Naive thymus-derived CD4-positive, alpha-beta T cell (primary cell): ENCODE results near the gene SH3RF3. TPM values are rescaled to one million over a fixed set of nuclear protein-coding genes. Genes with fewer than 3 reads are reported as not detected.

Source experiments
- ATAC-seq: fragments of 150-1000 bp; cut with Tn5 transposase; 2 replicates; pipeline ENCODE4 v1.10.0; 2021; ENCODE audit warnings: mild to moderate bottlenecking, moderate library complexity
- CTCF ChIA-PET: fragments of 350-600 bp; sonication (Branson Sonifier 250); formaldehyde crosslinking; loops from one replicate; lab custom pipeline; 2021; ENCODE audit warnings: antibody characterized with exemption; lab: Charles Lee
- POLR2A ChIA-PET: fragments of 350-600 bp; sonication (Branson Sonifier 250); formaldehyde crosslinking; loops from one replicate; lab custom pipeline; 2021; ENCODE audit warnings: antibody characterized with exemption, inconsistent platforms; lab: Charles Lee
- DNase-seq, 9 donors: peaks; one replicate each; pipeline versions ENCODE4 v3.0.0 to v3.0.0-alpha.2; 2020 to 2022; ENCODE audit warnings: mixed read lengths in 1 of 9
- H3K27ac ChIP-seq: one replicate; pipeline ENCODE4 v1.7.0; 2013; ENCODE audit warnings: mild to moderate bottlenecking, low read depth, low read length, moderate library complexity
- H3K27me3 ChIP-seq, 2 donors: one replicate each; pipeline ENCODE4 v1.7.0; 2013; ENCODE audit warnings: low read length in 2 of 2, mild to moderate bottlenecking in 2 of 2, moderate library complexity in 2 of 2; ENCODE audit not compliant: control insufficient read depth in 2 of 2, insufficient read depth in 2 of 2
- H3K36me3 ChIP-seq, 3 experiments: 1 replicate in 2 of 3; 2 replicates in 1 of 3; pipeline ENCODE4 v1.7.0; 2013; ENCODE audit warnings: low read length in 3 of 3, mild to moderate bottlenecking in 3 of 3, moderate library complexity in 1 of 3; ENCODE audit not compliant: insufficient read depth in 3 of 3, control insufficient read depth in 2 of 3
- H3K4me1 ChIP-seq, 2 donors: one replicate each; pipeline ENCODE4 v1.7.0; 2013; ENCODE audit warnings: low read length in 2 of 2, mild to moderate bottlenecking in 2 of 2, moderate library complexity in 1 of 2; ENCODE audit not compliant: control insufficient read depth in 2 of 2, insufficient read depth in 2 of 2
- H3K4me3 ChIP-seq: 2 replicates; pipeline ENCODE4 v1.7.0; 2013; ENCODE audit warnings: mild to moderate bottlenecking, low read length
- H3K9me3 ChIP-seq, 3 experiments: 1 replicate in 2 of 3; 2 replicates in 1 of 3; pipeline ENCODE4 v1.7.0; 2013; ENCODE audit warnings: low read length in 3 of 3; ENCODE audit not compliant: control insufficient read depth in 2 of 3
- H3K27ac Mint-ChIP-seq, 9 donors: one replicate each; pipeline ENCODE4 v1.8.0; 2020 to 2022; ENCODE audit warnings: mixed read lengths in 9 of 9, mild to moderate bottlenecking in 8 of 9, moderate library complexity in 5 of 9, inconsistent platforms in 2 of 9
- H3K27me3 Mint-ChIP-seq, 5 donors: one replicate each; pipeline ENCODE4 v1.8.0; 2021 to 2022; ENCODE audit warnings: mixed read lengths in 5 of 5, mild to moderate bottlenecking in 1 of 5
- H3K36me3 Mint-ChIP-seq, 5 donors: one replicate each; pipeline ENCODE4 v1.8.0; 2020 to 2022; ENCODE audit warnings: mixed read lengths in 5 of 5, mild to moderate bottlenecking in 3 of 5, inconsistent platforms in 1 of 5
- H3K4me1 Mint-ChIP-seq, 7 donors: one replicate each; pipeline ENCODE4 v1.8.0; 2020 to 2022; ENCODE audit warnings: mixed read lengths in 7 of 7, mild to moderate bottlenecking in 3 of 7, inconsistent platforms in 1 of 7
- H3K4me3 Mint-ChIP-seq, 10 donors: one replicate each; pipeline ENCODE4 v1.8.0; 2020 to 2022; ENCODE audit warnings: mild to moderate bottlenecking in 10 of 10, mixed read lengths in 10 of 10, moderate library complexity in 6 of 10, inconsistent platforms in 2 of 10
- H3K9me3 Mint-ChIP-seq, 11 donors: one replicate each; pipeline ENCODE4 v1.8.0; 2020 to 2022; ENCODE audit warnings: mixed read lengths in 11 of 11, mild to moderate bottlenecking in 4 of 11, inconsistent platforms in 1 of 11, moderate library complexity in 1 of 11
- intact Hi-C, 2 donors: fragments of 100-400 bp; cut with micrococcal nuclease; formaldehyde crosslinking; loops; one replicate each; pipeline ENCODE4 v1.15.1; 2023
- polyA plus RNA-seq, 2 donors: library from polyadenylated mRNA; unstranded; fragments of 300-500 nt; fragmentation: Illumina TruSeq; gene quantifications; one replicate each; pipeline ENCODE4 v1.2.3, GENCODE V29; 2021
- total RNA-seq, 6 experiments: library from RNA in 5 of 6; stranded (reverse) in 5 of 6; gene quantifications; 1 replicate in 5 of 6; 2 replicates in 1 of 6; pipeline ENCODE4 v1.2.3 and lab custom pipeline; 2021 to 2026

SH3RF3 gene
- total and polyA plus RNA-seq, 7 experiments from 2014 or later: 0.19 to 11.5 (median 4.8) TPM

GRCh38 chr2:109178968-109179367 is 50.0 kb downstream of the SH3RF3 start:
- Histone ChIP-seq H3K36me3 (no peaks in the 10 kb centered on the region), H3K27me3 (no peaks in the 10 kb centered on the region), H3K4me3 (no peak overlapping the region), H3K4me1 (peaks cover 0 to 8% of the 10 kb centered on the region in 2 donors), H3K9me3 (peaks cover 0 to 11% (median 0%) of the 10 kb centered on the region in 3 experiments), H3K27ac (no peak overlapping the region)
- peaks cover 4 to 39% (median 16%) of the 10 kb centered on the region in 11 donors for H3K9me3 Mint-ChIP-seq
- no peak overlapping the region for H3K4me3 Mint-ChIP-seq
- peaks cover 0 to 37% (median 27%) of the 10 kb centered on the region in 5 donors for H3K36me3 Mint-ChIP-seq
- CTCF ChIA-PET: no interaction called here
- peak overlapping the region in 1 of 9 donors; percentile 12 for H3K27ac Mint-ChIP-seq
- peaks cover 5 to 38% (median 24%) of the 10 kb centered on the region in 7 donors for H3K4me1 Mint-ChIP-seq
- peaks cover 0 to 41% (median 5%) of the 10 kb centered on the region in 5 donors for H3K27me3 Mint-ChIP-seq
- no peak for ATAC-seq
- intact Hi-C loops: no loop called here
- POLR2A ChIA-PET: interaction anchor here (0.5 kb wide), 1 partner anchor 19 kb away, joined by 3 read pairs; no protein-coding TSS in a partner anchor
- no peak for DNase-seq

DNA sequence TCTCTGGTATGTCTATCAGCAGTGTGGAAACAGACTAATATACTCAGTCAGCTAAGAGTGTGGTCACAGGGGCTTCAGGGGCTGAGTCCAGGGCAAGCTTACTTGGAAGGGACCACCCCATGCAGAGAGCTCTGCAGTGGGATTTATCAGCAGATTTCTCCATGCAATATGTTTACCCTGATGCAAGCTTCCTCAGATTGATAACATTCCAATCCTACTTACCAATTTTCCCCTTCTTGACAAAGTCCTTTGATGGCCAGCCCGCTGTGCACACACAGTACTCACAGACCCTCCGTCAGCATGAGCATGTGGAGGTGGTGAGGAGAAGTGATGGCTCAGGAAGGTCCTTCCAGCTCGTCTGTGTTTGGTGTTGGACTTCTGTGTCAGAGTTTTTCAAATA is 51.8 kb downstream of the SH3RF3 start:
- Mint-ChIP-seq H3K36me3 (peaks cover 0 to 37% (median 27%) of the 10 kb centered on the region in 5 donors), H3K4me1 (peaks cover 0 to 32% (median 29%) of the 10 kb centered on the region in 7 donors), H3K27ac (peak overlapping the region in 1 of 9 donors; percentile 70), H3K4me3 (no peak overlapping the region), H3K27me3 (peaks cover 0 to 39% (median 5%) of the 10 kb centered on the region in 5 donors), H3K9me3 (peaks cover 4 to 39% (median 16%) of the 10 kb centered on the region in 11 donors)
- intact Hi-C loops: no loop called here
- H3K27ac ChIP-seq: no peak overlapping the region
- H3K4me1 ChIP-seq: no peaks in the 10 kb centered on the region
- DNase-seq (no peak), ATAC-seq (no peak)
- peaks cover 0 to 6% (median 0%) of the 10 kb centered on the region in 3 experiments for H3K9me3 ChIP-seq
- CTCF ChIA-PET: no interaction called here
- POLR2A ChIA-PET: interaction anchor here (0.6 kb wide), 1 partner anchor 16 kb away, joined by 3 read pairs; no protein-coding TSS in a partner anchor
- no peaks in the 10 kb centered on the region for H3K36me3 ChIP-seq
- no peaks in the 10 kb centered on the region for H3K27me3 ChIP-seq
- no peak overlapping the region for H3K4me3 ChIP-seq

- H3K27ac Mint-ChIP-seq: no peak overlapping the region
- H3K9me3 Mint-ChIP-seq: peaks cover 4 to 39% (median 16%) of the 10 kb centered on the region in 11 donors
- peaks cover 0 to 31% (median 18%) of the 10 kb centered on the region in 7 donors for H3K4me1 Mint-ChIP-seq
- Histone ChIP-seq H3K27me3 (no peaks in the 10 kb centered on the region), H3K4me3 (no peak overlapping the region), H3K36me3 (no peaks in the 10 kb centered on the region), H3K27ac (no peak overlapping the region), H3K9me3 (peaks cover 0 to 6% (median 0%) of the 10 kb centered on the region in 3 experiments), H3K4me1 (no peaks in the 10 kb centered on the region)
- intact Hi-C loops: no loop called here
- no peak overlapping the region for H3K4me3 Mint-ChIP-seq
- ChIA-PET CTCF (no interaction called here), POLR2A (no interaction called here)
- peaks cover 0 to 27% (median 0%) of the 10 kb centered on the region in 5 donors for H3K27me3 Mint-ChIP-seq
- no peak for DNase-seq
- peaks cover 0 to 37% (median 27%) of the 10 kb centered on the region in 5 donors for H3K36me3 Mint-ChIP-seq
- no peak for ATAC-seq
Measured at GRCh38 chr2:109182426-109182825, 53.4 kb downstream of the SH3RF3 start.

- Mint-ChIP-seq H3K4me3 (no peak overlapping the region), H3K27ac (peak overlapping the region in 1 of 9 donors; percentile 4), H3K9me3 (peaks cover 4 to 31% (median 13%) of the 10 kb centered on the region in 11 donors), H3K4me1 (peaks cover 0 to 23% (median 15%) of the 10 kb centered on the region in 7 donors), H3K27me3 (peaks cover 0 to 24% (median 0%) of the 10 kb centered on the region in 5 donors), H3K36me3 (peaks cover 0 to 33% (median 23%) of the 10 kb centered on the region in 5 donors)
- no peak overlapping the region for H3K4me3 ChIP-seq
- ChIA-PET CTCF (interaction anchor here (1.0 kb wide), 1 partner anchor 25 kb away, joined by 3 read pairs; no protein-coding TSS in a partner anchor), POLR2A (no interaction called here)
- DNase-seq (no peak), ATAC-seq (no peak)
- no peaks in the 10 kb centered on the region for H3K4me1 ChIP-seq
- intact Hi-C loops: no loop called here
- H3K9me3 ChIP-seq: peaks cover 0 to 6% (median 0%) of the 10 kb centered on the region in 3 experiments
- no peaks in the 10 kb centered on the region for H3K36me3 ChIP-seq
- H3K27me3 ChIP-seq: no peaks in the 10 kb centered on the region
- H3K27ac ChIP-seq: no peak overlapping the region
Measured at GRCh38 chr2:109183871-109184270, 54.9 kb downstream of the SH3RF3 start.

DNA sequence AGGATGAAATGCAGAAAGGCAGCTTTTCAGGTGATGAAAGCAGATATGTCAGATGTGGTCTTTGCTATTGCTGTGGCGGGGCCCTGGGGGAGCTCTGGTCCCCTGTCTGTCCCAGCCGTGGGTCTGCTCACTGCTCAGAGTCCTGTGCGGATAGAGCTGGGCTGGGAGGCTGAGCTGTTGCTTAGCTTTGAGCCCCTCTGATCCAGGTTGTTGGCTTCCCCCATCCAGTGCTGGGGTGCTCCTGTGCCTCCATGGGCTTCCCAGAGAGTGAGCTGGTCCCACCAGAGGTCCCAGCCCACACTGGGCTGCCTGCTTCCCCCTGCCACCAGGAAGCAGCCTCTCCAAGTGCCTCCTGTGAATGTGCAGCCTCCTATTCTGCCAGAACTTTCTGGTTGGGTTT is 55.4 kb downstream of the SH3RF3 start:
- H3K27me3 Mint-ChIP-seq: peaks cover 0 to 25% (median 2%) of the 10 kb centered on the region in 5 donors
- H3K27ac Mint-ChIP-seq: no peak overlapping the region
- Histone ChIP-seq H3K4me1 (no peaks in the 10 kb centered on the region), H3K9me3 (peaks cover 0 to 3% (median 0%) of the 10 kb centered on the region in 3 experiments), H3K27ac (no peak overlapping the region), H3K4me3 (no peak overlapping the region), H3K27me3 (no peaks in the 10 kb centered on the region), H3K36me3 (no peaks in the 10 kb centered on the region)
- ChIA-PET CTCF (interaction anchor here (1.0 kb wide), 1 partner anchor 25 kb away, joined by 3 read pairs; no protein-coding TSS in a partner anchor), POLR2A (no interaction called here)
- no peak for DNase-seq
- H3K4me3 Mint-ChIP-seq: no peak overlapping the region
- intact Hi-C loops: no loop called here
- H3K36me3 Mint-ChIP-seq: peaks cover 0 to 28% (median 20%) of the 10 kb centered on the region in 5 donors
- no peak for ATAC-seq
- H3K4me1 Mint-ChIP-seq: peaks cover 0 to 22% (median 15%) of the 10 kb centered on the region in 7 donors
- peaks cover 4 to 26% (median 12%) of the 10 kb centered on the region in 11 donors for H3K9me3 Mint-ChIP-seq

DNA sequence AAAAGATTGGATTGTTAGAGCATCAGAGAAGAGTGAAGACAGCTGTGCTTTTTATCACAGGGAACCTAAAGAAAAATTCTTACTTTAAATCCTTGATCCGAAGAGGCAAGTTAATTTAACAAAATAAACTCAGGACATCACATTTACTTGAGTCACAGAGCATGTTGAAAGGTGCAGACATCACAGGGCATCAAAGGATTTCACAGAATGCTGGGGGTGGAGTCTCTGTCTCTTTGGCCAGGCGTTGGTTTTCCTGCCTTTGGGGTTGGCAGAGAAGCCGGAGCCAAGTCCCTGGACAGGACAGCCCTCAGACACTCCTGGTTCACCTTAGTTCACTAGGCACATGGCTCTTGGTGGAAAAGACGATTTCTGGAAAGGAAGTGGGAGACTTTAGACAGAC is 56.3 kb downstream of the SH3RF3 start:
- POLR2A ChIA-PET: no interaction called here
- CTCF ChIA-PET: no interaction called here
- Histone ChIP-seq H3K27ac (no peak overlapping the region), H3K27me3 (no peaks in the 10 kb centered on the region), H3K9me3 (no peaks in the 10 kb centered on the region), H3K36me3 (no peaks in the 10 kb centered on the region), H3K4me1 (no peaks in the 10 kb centered on the region), H3K4me3 (no peak overlapping the region)
- no peak overlapping the region for H3K4me3 Mint-ChIP-seq
- intact Hi-C loops: no loop called here
- ATAC-seq (no peak), DNase-seq (no peak)
- peaks cover 0 to 25% (median 2%) of the 10 kb centered on the region in 5 donors for H3K27me3 Mint-ChIP-seq
- H3K27ac Mint-ChIP-seq: peak overlapping the region in 1 of 9 donors; percentile 36
- H3K4me1 Mint-ChIP-seq: peaks cover 0 to 27% (median 15%) of the 10 kb centered on the region in 7 donors
- H3K36me3 Mint-ChIP-seq: peaks cover 0 to 18% (median 12%) of the 10 kb centered on the region in 5 donors
- H3K9me3 Mint-ChIP-seq: peaks cover 0 to 17% (median 5%) of the 10 kb centered on the region in 11 donors
